ENCODE measurements around the gene USP48.
"Not testable (repeated sequence)": the region's sequence is repeated elsewhere in the genome, so short reads cannot be mapped to it uniquely, and the experiment has no call there.

Gene USP48, protein sequence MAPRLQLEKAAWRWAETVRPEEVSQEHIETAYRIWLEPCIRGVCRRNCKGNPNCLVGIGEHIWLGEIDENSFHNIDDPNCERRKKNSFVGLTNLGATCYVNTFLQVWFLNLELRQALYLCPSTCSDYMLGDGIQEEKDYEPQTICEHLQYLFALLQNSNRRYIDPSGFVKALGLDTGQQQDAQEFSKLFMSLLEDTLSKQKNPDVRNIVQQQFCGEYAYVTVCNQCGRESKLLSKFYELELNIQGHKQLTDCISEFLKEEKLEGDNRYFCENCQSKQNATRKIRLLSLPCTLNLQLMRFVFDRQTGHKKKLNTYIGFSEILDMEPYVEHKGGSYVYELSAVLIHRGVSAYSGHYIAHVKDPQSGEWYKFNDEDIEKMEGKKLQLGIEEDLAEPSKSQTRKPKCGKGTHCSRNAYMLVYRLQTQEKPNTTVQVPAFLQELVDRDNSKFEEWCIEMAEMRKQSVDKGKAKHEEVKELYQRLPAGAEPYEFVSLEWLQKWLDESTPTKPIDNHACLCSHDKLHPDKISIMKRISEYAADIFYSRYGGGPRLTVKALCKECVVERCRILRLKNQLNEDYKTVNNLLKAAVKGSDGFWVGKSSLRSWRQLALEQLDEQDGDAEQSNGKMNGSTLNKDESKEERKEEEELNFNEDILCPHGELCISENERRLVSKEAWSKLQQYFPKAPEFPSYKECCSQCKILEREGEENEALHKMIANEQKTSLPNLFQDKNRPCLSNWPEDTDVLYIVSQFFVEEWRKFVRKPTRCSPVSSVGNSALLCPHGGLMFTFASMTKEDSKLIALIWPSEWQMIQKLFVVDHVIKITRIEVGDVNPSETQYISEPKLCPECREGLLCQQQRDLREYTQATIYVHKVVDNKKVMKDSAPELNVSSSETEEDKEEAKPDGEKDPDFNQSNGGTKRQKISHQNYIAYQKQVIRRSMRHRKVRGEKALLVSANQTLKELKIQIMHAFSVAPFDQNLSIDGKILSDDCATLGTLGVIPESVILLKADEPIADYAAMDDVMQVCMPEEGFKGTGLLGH

DNA sequence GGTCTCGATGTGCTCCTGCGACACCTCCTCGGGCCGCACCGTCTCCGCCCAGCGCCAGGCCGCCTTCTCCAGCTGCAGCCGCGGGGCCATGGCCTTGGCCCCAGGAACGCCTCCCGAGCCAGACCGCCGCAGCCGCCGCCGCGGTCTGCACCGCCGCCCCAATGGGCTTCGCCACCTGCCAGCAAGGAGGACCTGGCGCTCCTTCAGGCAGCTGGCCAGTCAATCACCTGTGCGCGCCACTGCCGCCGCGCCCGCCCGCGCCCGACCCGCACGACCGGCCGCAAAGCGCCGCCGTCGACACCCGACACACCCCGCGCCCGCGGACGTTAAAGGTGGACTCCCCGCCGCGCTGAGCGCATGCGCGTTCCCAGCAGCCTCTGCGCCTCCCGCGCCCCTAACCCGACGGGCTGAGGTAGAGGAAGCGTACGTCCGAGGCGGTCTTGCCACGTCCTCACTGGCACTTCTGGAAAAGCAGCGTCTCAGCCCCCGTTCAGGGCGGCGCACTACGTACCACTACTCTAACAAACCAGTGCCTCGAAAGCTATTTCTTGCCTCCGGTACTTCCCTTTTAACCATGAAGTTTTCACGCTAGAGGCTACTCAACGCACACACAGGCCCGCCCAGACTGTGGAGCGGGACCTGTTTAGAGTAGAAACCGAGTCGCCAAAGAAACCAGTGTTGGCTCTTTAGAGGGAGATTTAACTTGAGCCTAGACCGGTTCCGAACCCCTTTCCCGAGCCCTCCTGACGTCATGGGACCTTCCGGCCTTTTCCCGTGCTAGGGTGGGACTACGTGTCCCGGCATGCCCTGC, at the start of gene USP48:
Gene USP48, minus strand, starts transcription at position 282 of the 811 bp plus-strand sequence. Its CDS starts 192 bp downstream, at position 90.
- peak; percentile 97 for DNase-seq (ENCODE audit: low spot score)

DNA sequence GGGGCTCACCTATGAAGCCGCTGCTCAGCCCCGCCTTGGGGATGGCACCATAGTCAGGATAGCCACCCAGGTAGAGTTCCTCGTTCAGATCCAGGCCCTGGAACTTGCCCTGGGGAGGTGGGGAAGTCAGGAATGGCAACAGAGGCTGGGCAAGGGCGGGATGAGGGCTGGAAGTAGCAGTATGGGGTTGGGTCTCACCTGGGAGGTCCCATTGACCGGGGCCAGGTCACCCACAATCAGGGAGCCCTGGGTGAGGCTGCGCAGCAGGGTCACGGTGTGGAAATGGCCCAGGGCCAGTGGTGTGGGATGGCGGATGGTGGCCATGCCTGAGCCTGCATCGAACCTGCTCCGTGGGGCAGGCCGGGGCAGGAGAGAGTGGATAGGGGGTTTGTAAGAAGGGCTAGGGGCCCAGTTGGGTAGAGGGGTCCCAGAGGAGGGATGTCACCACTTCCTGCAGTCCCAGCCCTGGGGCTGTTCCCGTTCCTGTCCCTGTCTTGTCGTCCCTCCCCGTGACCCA, 48.6 kb upstream of the USP48 start:
- no peak for DNase-seq (ENCODE audit: low spot score)

DNA sequence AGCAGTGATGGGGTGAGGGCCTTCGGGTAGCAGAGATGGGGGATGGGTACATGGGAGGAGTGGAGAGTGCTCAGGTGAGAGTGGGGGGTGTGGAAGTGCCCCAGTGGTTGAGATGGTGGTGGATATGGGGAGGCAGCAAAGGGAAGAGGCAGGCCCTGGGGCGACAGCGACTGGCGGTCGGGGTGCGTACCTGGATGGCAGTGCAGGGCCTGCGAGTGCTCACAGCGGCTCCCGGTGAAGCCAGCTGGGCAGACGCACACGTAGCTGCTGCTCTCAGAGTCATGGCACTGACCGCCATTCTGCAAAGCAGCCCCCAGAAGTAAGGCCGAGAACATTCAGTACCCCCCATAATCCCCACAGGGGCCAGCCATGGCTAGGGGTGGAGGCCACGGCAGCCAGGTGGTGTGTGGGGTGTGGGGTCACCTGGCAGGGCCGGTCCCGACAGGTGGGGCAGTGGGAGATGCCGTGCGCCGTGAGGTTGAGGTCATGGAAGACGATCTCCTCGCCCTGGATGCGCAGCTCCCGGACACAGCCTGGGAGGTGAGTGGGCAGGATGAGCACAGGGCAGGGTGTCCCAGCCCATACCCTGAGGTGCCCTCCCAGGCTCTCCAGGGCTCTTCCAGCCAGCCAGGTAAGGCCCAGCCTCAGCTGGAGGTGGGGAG, 48.0 kb upstream of the USP48 start:
- DNase-seq (ENCODE audit: low spot score): no peak

DNA sequence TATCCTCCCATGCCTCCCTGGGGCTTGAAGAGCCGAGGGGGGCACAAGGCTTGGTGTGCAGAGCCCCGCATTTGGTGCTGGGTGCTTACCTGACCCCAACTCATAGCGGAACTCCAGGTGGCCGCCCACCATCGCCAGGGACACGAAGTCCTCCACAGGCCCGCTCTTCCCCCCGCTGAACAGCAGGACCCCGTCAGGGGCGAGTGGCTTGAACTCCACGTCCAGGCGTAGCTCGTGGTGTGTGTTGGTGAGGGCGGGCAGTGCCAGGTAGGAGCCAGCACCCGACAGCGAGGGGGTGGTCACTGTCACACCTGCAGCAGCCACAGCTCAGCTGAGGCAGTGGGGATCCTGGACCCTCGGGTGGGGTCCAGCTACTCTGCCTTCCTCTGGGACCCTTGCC, 46.3 kb upstream of the USP48 start:
- no peak for DNase-seq (ENCODE audit: low spot score)

DNA sequence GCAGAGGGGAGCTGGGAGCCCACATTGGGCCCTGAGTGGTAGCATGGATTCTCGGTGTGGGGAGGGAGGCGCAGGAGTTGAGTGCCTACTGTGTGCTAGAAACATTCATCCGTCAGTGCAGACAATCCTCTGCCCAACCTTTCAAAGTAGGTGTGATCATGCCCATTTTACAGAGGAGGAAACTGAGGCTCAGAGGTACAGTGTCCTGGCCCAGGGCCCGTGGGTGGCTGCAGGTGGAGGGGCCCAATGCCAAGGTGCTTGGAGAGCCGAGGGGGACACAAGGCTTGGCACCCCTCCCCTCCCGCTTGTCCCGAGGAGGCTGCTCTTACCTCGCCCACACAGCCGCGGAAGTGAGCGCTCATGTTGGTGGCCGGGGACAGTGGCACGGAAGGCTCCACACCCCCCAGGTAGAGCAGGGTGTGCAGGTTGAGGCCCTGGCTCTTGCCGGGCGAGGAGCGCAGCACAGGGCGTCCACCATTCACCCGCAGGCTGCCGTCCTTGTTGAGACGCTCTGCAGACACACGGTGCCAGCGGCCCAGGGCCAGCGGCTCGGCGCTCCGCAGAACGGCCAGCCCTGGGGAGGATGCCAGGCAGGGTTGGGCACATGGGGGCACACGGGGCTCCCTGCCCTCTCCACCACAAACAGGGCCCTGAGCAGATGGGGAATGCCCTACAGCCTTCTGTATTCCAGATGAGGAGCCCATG, 45.7 kb upstream of the USP48 start:
- DNase-seq (ENCODE audit: low spot score): no peak

DNA sequence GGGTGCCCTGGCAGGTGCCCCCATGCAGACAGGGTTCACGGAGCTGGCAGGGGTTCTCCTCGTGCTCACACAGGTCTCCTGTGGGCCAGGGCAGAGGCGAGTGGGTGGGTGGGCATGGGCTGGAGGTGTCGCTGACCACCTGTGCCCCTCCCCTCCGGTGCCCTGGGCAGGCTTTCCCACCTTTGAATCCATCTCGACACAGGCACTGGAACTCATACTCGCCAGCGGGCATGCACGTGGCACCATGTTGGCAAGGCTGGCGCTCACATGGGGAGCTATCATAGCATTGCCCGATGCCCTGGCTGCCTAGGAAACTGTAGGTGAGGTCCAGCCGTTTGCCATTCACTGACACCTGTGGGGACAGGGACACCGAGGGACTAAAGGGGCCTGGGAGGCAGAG, 45.1 kb upstream of the USP48 start:
- DNase-seq (ENCODE audit: low spot score): no peak

DNA sequence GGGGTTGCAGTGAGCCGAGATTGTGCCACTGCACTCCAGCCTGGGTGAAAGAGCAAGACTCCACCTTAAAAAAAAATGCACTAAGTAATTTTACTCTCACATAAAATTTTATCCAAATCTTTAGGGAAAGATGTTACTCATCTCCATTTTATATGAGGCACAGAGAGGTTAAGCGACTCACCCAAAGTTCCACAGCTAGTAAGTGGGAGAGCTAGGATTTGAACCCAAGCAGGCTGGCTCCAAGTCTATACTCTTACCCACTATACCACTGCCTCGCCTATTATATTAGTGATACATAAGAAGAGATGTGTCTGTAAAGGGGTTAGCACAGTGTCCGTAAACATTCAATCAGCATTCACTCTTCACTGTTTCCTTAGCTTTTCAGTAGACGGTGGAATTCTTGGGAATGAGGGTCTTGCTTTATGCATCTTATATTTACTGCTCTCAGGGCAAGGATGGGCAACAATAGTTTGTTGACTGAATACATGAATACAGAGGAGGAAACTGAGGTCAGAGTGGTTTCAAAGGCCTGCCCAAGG, 44.3 kb upstream of the USP48 start:
- no peak for DNase-seq (ENCODE audit: low spot score)

DNA sequence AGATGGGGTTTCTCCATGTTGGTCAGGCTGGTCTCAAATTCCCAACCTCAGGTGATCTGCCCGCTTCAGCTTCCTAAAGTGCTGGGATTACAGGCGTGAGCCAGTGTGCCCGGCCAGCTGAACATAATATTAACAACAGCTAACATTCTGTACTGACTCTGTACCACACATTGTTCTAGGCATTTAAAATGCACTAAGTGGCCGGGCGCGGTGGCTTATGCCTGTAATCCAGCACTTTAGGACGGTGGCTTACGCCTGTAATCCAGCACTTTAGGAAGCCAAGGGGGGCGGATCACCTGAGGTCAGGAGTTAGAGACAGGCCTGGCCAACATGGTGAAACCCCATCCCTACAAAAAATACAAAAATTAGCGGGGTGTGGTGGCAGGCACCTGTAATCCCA, 43.7 kb upstream of the USP48 start:
- not testable (repeated sequence) for DNase-seq (ENCODE audit: low spot score)

DNA sequence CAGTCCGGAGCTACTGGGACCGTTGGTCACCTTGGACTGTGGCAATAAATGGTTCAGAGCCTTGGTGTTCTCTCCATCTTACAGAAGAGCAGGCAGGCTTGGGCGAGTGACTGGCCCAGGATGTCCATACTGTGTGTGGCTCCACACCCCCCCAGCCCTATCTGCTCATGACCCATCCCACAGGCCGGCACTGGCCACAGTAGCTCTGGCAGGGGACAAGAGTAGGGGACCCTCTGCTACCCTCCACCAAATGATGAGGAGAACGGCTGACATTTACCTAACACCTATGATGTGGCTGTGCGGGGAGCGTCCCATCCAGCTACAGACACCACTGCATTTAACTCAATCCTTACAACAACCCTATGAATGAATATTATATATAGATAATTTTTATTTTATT, 42.4 kb upstream of the USP48 start:
- no peak for DNase-seq (ENCODE audit: low spot score)

DNA sequence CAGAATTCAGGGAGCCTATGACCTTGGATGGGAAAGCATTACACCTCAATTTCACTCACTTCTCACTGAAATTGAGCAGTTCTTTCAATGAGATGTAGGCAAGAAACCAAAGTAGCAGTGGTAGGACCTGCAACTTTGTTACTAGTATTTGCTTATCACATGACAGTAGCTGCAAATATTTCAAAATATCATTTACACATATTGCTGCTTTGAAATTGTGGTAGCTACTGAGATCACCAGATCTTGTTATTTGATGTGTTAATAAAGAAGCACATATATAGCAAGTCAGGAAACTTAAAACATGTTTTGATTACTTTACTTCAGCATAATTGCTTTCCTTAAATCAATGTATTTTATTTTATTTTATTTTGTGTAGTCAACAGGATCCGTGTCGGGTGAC, 42.0 kb upstream of the USP48 start:
- DNase-seq (ENCODE audit: low spot score): no peak

DNA sequence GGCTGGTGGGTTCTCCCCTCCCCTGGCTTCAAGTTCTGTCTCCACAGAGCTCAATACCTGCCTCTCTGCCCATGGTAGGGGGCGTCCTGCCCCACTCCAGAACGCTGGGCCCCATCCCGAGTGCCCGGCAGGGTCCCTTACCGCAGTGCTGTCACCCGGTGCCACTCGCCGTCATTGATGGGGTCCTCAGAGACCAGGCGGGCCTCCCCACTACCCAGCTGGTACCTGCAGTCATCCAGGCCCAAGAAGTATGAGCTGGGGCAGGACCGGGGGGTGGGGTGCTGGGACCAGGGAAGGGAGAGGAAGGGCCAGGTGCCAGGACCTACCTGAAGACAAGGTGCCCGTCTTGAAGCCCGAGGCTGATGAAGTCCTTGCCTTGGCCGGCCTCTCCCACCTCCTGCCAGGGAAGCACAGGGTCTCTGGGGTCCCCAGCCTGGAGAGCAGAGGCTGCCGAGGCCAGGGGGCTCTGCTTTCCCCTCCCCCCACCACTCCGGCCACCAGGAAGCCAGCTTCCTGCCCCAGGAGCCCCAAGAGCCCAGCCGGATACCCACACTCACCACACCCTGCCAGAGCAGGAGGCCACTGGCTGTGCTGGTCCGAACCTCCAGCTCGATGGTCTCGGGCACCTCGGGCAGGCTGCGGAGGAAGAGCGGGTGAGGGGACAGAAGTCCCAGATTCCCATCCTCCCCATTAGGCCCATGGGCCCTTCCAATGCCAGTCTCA, 41.2 kb upstream of the USP48 start:
- no peak for DNase-seq (ENCODE audit: low spot score)

DNA sequence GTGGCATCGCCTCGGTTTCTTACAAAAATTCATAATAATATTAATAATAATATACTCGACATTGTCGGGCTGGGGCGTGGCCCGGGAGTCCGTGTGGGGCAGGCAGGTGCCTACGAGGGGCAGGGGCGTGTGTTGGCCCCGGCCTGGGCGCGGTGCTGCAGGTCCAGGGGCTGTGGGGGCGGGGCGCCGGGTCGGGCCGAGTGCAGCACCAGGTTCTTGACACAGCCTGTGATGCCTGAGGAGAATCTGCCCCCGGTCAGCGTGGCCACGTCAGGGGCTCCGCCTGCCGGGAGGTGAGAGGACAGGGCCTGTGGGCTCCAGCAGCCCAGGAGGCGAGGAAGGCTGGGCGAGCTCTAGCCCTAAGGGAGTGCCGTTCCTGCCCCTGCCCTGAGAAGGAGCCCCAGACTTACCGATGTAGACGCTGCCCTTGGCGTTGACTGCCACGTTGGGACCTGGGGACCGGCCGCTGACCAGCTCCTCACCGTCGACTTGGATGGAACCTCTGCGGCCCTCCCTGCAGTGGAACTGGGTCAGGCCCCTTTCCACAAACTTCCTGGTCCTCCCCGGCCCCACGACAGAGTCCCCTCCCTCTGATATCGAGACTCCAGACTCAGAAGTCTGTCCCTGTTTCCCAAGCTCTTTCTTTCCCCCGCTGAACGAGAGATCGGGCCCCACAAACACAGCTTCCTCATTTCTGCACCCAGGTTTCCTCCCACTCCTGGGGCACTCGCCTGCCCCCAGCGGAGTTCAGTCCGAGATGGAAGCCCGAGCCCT, 40.4 kb upstream of the USP48 start:
- no peak for DNase-seq (ENCODE audit: low spot score)

DNA sequence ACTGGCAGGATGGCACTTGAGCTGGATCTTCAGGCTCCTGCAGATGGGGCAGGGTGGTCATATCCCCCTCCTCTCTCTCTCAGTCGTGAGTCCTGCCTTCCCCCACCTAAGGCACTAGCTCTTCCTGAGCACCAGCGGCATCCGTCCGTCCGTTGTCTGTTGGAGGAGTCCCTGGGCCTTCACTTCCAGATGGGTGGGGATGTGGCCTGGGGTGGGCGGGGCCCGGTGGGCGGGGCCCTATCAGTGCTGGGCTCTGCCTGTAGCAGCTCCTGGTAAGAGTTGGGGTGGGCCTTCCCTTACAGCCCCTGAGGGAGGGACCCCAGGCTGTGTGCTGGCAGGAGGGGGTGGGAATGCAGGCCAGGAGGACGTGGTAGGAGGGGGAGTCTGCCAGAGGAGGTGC, 39.4 kb upstream of the USP48 start:
- no peak for DNase-seq (ENCODE audit: low spot score)

DNA sequence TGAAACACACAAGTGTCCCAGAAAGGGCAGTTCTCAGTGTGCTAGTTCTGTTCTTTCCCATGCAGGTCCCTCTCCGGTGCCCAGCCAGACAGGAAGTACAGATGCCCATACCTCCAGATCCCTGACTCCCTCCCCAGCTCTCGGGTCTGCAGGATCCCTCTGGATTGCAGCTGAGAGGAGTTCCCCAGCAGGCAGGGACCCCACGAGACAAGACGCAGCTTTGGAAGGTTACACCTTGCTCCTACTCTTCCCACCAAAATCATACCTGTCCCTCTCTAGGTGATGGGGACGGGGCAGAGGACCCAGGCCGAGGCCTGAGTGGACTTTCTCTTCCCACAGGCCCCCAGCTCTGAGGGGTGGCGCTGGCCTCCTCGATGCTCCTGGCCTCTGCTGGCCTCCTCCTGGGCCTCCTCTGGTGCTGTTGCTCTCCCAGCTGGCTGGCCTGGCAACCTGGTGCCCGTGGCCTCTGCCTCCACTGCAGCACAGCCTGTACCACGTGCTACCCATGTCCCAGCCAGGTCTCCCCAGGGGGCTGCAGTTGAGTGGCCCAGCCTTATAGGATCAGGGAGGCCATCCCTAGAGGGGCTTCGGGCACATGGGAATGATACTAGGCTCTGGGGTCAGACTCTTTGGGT, 38.6 kb upstream of the USP48 start:
- no peak for DNase-seq (ENCODE audit: low spot score)

DNA sequence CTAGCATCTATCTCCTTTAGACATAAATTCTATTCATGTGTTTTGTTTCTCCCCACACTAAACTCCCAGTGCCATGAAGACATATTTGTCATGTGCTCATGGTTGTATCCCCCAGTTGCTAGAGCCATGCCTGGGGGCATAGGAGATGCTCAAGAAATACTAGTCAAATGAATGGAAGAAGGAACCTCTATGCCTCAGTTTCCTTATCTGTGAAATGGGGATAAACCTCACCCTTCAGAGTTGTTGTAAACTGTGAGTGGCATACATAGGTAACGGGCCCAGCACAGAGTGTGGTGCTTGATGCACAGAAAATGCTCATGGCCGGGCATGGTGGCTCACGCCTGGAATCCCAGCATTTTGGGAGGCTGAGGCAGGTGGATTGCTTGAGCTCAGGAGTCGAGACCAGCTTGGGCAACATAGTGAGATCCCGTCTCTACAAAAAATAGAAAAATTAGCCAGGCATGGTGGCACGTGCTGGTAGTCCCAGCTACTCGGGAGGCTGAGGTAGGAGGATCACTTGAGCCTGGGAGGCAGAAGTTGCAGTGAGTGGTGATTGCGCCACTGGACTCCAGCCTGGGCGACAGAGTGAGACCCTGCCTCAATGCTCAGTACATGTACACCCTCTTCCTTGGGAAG, 37.8 kb upstream of the USP48 start:
- DNase-seq (ENCODE audit: low spot score): no peak

DNA sequence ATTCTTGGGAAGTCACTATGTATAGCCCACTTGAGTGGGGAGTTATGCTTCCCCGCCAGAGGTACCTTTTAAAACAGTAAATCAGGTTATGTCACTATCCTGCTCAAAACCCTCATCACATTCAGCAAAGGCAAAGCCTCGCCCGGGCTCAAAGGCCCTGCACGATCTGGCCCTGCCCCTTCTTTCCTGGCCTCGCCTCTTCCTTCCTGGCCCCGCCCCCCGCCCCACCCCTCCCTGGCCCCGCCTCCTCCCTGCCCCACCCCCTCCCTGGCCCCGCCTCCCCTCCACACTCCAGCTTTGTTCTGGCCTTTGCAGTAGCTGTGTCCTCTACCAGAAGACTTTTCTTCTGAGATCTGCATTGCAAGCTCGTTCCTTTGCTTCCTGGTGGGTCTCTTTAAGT, 35.7 kb upstream of the USP48 start:
- peak; percentile 36 for DNase-seq (ENCODE audit: low spot score)

DNA sequence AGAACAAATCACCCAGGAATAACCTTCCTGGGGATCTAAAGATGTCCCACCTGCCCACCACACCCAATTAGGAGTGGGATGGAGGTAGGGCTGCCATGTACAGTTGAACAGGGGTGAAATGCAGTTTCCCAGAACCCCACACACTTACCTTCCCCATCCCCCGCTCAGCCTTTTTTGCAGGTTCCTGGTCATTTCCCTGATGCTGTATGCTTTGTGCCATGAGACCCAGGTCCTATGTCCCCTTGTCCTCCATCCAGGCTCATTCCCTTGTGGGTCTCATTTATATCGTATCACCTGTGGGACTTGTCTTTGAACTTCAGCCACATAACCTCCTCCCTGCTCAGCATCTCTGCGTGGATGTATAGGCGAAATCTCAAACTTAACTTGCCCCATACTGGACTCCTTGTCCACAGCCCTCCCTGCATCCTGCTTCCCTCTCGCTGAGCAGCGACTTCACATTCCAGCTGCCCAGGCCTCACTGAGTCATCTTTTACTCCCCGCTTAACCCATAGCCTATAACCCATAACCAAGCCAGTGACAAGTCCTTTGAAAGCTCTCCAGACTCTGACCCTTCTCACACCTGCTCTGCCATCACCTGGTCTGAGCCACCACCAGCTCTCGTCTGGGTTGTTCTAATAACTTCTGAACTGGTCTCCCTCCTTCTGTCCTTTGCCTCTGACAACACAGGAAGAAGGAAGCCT, 33.8 kb upstream of the USP48 start:
- DNase-seq (ENCODE audit: low spot score): peak; percentile 91

Data from kidney tubule cell (primary cell).